Measurements from ENCODE around the gene SNX25. TPM values are rescaled to one million over a fixed set of nuclear protein-coding genes. Genes with fewer than 3 reads are reported as not detected.

The SNX25 gene
- total and polyA plus RNA-seq, 10 of the 15 experiments (the other 5 are each of a cell fraction or from before 2014, with no cell fraction given): 11.2 to 117 (median 62.8) TPM

DNA sequence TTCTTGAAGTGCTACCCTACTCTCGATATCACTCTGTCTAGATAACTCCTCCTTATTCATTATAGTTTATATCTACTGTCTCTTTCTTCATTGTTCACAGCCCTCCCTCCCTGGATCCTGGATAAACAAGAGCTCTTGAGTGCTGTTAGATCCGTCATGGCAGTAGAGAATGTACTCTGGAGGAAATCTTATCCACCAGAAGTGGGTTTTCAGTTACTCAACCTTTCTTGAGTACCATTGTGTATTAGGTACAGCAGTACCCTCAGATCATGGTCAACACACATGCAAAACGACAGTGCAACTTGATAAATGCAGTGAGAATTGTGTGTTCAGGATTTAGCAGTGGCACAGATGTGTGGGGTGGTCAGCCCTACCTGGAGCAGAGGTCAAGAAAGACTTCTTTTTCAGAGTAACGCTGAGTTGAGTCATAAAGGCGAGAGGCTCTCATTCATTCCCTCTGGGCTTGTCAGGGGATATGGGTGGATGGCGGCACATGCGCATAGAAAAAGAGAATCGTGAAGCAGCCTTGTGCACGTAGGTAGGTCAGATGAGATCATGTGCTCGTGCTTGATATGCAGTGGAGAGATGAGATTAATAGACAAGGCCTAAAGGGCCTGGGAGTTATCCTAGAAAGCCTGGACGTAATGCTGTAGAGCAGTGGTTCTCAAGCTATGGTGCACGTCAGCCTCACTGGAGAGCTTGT lies 89.5 kb downstream of the SNX25 start (continued):
- TF ChIP-seq NFYA (IDR thresholded peaks at IDR 0.05; ENCODE audit: borderline replicate concordance, low read depth, low read length): no peak

DNA sequence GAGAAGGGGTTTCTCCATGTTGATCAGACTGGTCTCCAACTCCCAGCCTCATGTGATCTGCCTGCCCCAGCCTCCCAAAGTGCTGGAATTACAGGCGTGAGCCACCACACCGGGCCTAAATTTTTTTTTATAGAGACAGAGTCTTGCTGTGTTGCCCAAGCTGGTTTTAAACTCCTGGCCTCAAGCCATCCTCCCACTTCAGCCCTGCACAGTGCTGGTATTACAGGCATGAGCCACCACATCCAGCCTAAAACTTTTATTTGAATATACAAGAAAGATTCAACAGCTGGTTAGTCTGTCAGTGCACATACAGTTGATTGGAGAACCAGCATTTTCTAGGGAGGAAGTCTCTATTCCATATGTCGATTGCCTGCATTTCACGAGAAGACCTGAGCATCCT lies 95.1 kb downstream of the SNX25 start:
- in situ Hi-C loops (cut with MboI): no loop called here
- 90% methylated on average over 4 of the region's 4 CpGs for WGBS (ENCODE audit: insufficient coverage, insufficient replicate concordance, low lambda C conversion rate, missing lambda C conversion rate)
- SMC1A ChIA-PET (ENCODE audit: uncharacterized antibody, unreplicated experiment): interaction anchor here (0.8 to 10.9 kb wide), 11 partner anchors 21 to 265 kb away, joined by 3 to 132 read pairs (median 5); partner anchors contain the start of genes ANKRD37, LRP2BP and SNX25
- ATAC-seq (no peak; the same call in 1 of the 3 replicates), DNase-seq (ENCODE audit: low read depth, low spot score) (no peak), FAIRE-seq (no peak)
- no TSS peak for BruUV-seq (replicated peaks)
- Histone ChIP-seq H4K20me1 (ENCODE audit: control insufficient read depth, insufficient read depth) (no peaks in the 10 kb centered on the region), H3K27me3 (replicated peaks in 1 of 2; ENCODE audit: control insufficient read depth in 2 of 2, insufficient read depth in 2 of 2, low read length in 1 of 2) (no peaks in the 10 kb centered on the region), H3K4me3 (no peak overlapping the region), H3K36me3 (ENCODE audit: control insufficient read depth in 2 of 2, insufficient read depth in 2 of 2, low read length in 1 of 2) (peaks cover 10 to 12% of the 10 kb centered on the region in 2 experiments; a peak in 3 of 4 replicates), H3K27ac (ENCODE audit: control insufficient read depth, insufficient read depth) (peak overlapping the region; percentile 99), H3K79me2 (ENCODE audit: control insufficient read depth, insufficient read depth, low read length) (peaks cover 35% of the 10 kb centered on the region), H3K9me3 (replicated peaks; ENCODE audit: control insufficient read depth, insufficient read depth, low read length) (no peaks in the 10 kb centered on the region), H3K9ac (ENCODE audit: control insufficient read depth, insufficient read depth, low read length) (peak overlapping the region; percentile 10; the same call in 1 of the 2 replicates), H3K4me2 (ENCODE audit: control insufficient read depth, insufficient read depth) (no peak overlapping the region), H2AFZ (ENCODE audit: control insufficient read depth, low read depth, low read length) (peak overlapping the region; percentile 41; the same call in 1 of the 2 replicates), H3K4me1 (ENCODE audit: control insufficient read depth, insufficient read depth, low read length) (peaks cover 55% of the 10 kb centered on the region)
- POLR2A ChIA-PET: no interaction called here
- intact Hi-C loops (cut with micrococcal nuclease; ENCODE audit: unreplicated experiment): loop anchor here (2.0 kb wide), 2 partner anchors 92 to 168 kb away; no protein-coding TSS in a partner anchor
- TF ChIP-seq SP1 (IDR thresholded peaks at IDR 0.05; ENCODE audit: low read depth, low read length) (no peak), KDM1A (IDR thresholded peaks at IDR 0.05; ENCODE audit: borderline replicate concordance) (no peak), CBFB (IDR thresholded peaks at IDR 0.05; ENCODE audit: low read depth) (no peak), IRF4 (IDR thresholded peaks at IDR 0.05; ENCODE audit: low read depth, low read length) (no peak), NFYA (IDR thresholded peaks at IDR 0.05; ENCODE audit: borderline replicate concordance, low read depth, low read length) (no peak), POLR2AphosphoS2 (IDR thresholded peaks at IDR 0.05; ENCODE audit: low read depth, low read length) (no peak), HDGF (IDR thresholded peaks at IDR 0.05) (no peak), ZNF384 (IDR thresholded peaks at IDR 0.05; ENCODE audit: borderline replicate concordance, low read depth, low read length) (no peak), GATAD2B (conservative IDR thresholded peaks at IDR 0.05; ENCODE audit: low read depth) (no peak), CREM (IDR thresholded peaks at IDR 0.05; ENCODE audit: low read depth) (no peak), NR2F1 (conservative IDR thresholded peaks at IDR 0.05) (no peak)
- CTCF ChIA-PET: interaction anchor here (0.7 to 10.2 kb wide), 8 partner anchors 16 to 170 kb away, joined by 3 to 75 read pairs (median 3); no protein-coding TSS in a partner anchor
- RAD21 ChIA-PET (ENCODE audit: unreplicated experiment): interaction anchor here (1.0 to 4.3 kb wide), 6 partner anchors 85 to 299 kb away, joined by 4 to 28 read pairs (median 6); no protein-coding TSS in a partner anchor
